ENCODE measurements around the gene CHRM2.

The CHRM2 gene

GRCh38 chr7:137009404-137009803 is 141.0 kb downstream of the CHRM2 start:
- Histone ChIP-seq H3K4me3 (no peak overlapping the region), H3K27me3 (no peaks in the 10 kb centered on the region), H3K4me1 (no peaks in the 10 kb centered on the region), H3K9ac (no peak overlapping the region), H3K9me3 (no peaks in the 10 kb centered on the region), H4K20me1 (no peaks in the 10 kb centered on the region), H3K4me2 (no peak overlapping the region), H3K36me3 (no peaks in the 10 kb centered on the region), H3K27ac (no peak overlapping the region)
- TF ChIP-seq Cebpa-rat (IDR thresholded peaks at IDR 0.05), result no peak

GRCh38 chr7:137015015-137015414 is 146.6 kb downstream of the CHRM2 start:
- no peak overlapping the region for H3K9ac ChIP-seq
- H4K20me1 ChIP-seq, result no peaks in the 10 kb centered on the region
- H3K36me3 ChIP-seq, result no peaks in the 10 kb centered on the region
- H3K27me3 ChIP-seq, result no peaks in the 10 kb centered on the region
- no peaks in the 10 kb centered on the region for H3K9me3 ChIP-seq
- no peak overlapping the region for H3K4me2 ChIP-seq
- TF ChIP-seq Cebpa-rat (IDR thresholded peaks at IDR 0.05), result no peak
- H3K27ac ChIP-seq, result no peak overlapping the region
- no peak overlapping the region for H3K4me3 ChIP-seq
- H3K4me1 ChIP-seq, result no peaks in the 10 kb centered on the region

GRCh38 chr7:137017221-137017620 is 148.8 kb downstream of the CHRM2 start:
- no peaks in the 10 kb centered on the region for H3K27me3 ChIP-seq
- no peak overlapping the region for H3K9ac ChIP-seq
- H3K36me3 ChIP-seq, result no peaks in the 10 kb centered on the region
- no peak overlapping the region for H3K4me3 ChIP-seq
- no peak overlapping the region for H3K27ac ChIP-seq
- no peaks in the 10 kb centered on the region for H3K4me1 ChIP-seq
- no peak for TF ChIP-seq Cebpa-rat (IDR thresholded peaks at IDR 0.05)
- H3K4me2 ChIP-seq, result no peak overlapping the region
- no peaks in the 10 kb centered on the region for H4K20me1 ChIP-seq
- H3K9me3 ChIP-seq, result no peaks in the 10 kb centered on the region

GRCh38 chr7:137018468-137018867 is 150.0 kb downstream of the CHRM2 start:
- H3K4me2 ChIP-seq, result no peak overlapping the region
- no peak overlapping the region for H3K27ac ChIP-seq
- H3K9ac ChIP-seq, result no peak overlapping the region
- no peaks in the 10 kb centered on the region for H3K36me3 ChIP-seq
- H3K9me3 ChIP-seq, result no peaks in the 10 kb centered on the region
- TF ChIP-seq Cebpa-rat (IDR thresholded peaks at IDR 0.05), result no peak
- H3K4me3 ChIP-seq, result no peak overlapping the region
- no peaks in the 10 kb centered on the region for H3K27me3 ChIP-seq
- no peaks in the 10 kb centered on the region for H3K4me1 ChIP-seq
- no peaks in the 10 kb centered on the region for H4K20me1 ChIP-seq

GRCh38 chr7:137020351-137020750 is 151.9 kb downstream of the CHRM2 start:
- no peaks in the 10 kb centered on the region for H3K4me1 ChIP-seq
- H3K9me3 ChIP-seq, result no peaks in the 10 kb centered on the region
- TF ChIP-seq Cebpa-rat (IDR thresholded peaks at IDR 0.05), result no peak

GRCh38 chr7:137025469-137026175 is 157.2 kb downstream of the CHRM2 start:
- Histone ChIP-seq H3K9me3 (no peaks in the 10 kb centered on the region), H3K9ac (no peak overlapping the region), H3K4me3 (no peak overlapping the region), H3K36me3 (no peaks in the 10 kb centered on the region), H3K4me2 (no peak overlapping the region), H3K4me1 (no peaks in the 10 kb centered on the region), H3K27me3 (no peaks in the 10 kb centered on the region), H3K27ac (no peak overlapping the region), H4K20me1 (no peaks in the 10 kb centered on the region)
- no peak for TF ChIP-seq Cebpa-rat (IDR thresholded peaks at IDR 0.05)

More at GRCh38 chr7:137020351-137020750, 151.9 kb downstream of the CHRM2 start:
- H4K20me1 ChIP-seq, result no peaks in the 10 kb centered on the region
- H3K9ac ChIP-seq, result no peak overlapping the region
- H3K36me3 ChIP-seq, result no peaks in the 10 kb centered on the region
- no peak overlapping the region for H3K27ac ChIP-seq
- H3K4me2 ChIP-seq, result no peak overlapping the region
- no peak overlapping the region for H3K4me3 ChIP-seq
- no peaks in the 10 kb centered on the region for H3K27me3 ChIP-seq

- Histone ChIP-seq H3K4me3 (no peak overlapping the region), H3K9ac (no peak overlapping the region), H3K9me3 (no peaks in the 10 kb centered on the region), H3K27me3 (no peaks in the 10 kb centered on the region), H3K27ac (no peak overlapping the region), H3K4me2 (no peak overlapping the region), H4K20me1 (no peaks in the 10 kb centered on the region), H3K4me1 (no peaks in the 10 kb centered on the region), H3K36me3 (no peaks in the 10 kb centered on the region)
- no peak for TF ChIP-seq Cebpa-rat (IDR thresholded peaks at IDR 0.05)
These were observed 157.7 kb downstream of the CHRM2 start for GRCh38 chr7:137026176-137026500.

GRCh38 chr7:137032436-137032835 is 164.0 kb downstream of the CHRM2 start:
- H3K36me3 ChIP-seq, result no peaks in the 10 kb centered on the region
- no peaks in the 10 kb centered on the region for H3K9me3 ChIP-seq
- H3K27me3 ChIP-seq, result no peaks in the 10 kb centered on the region
- no peak overlapping the region for H3K9ac ChIP-seq
- no peak overlapping the region for H3K27ac ChIP-seq
- no peak overlapping the region for H3K4me2 ChIP-seq
- TF ChIP-seq Cebpa-rat (IDR thresholded peaks at IDR 0.05), result no peak
- no peak overlapping the region for H3K4me3 ChIP-seq
- H3K4me1 ChIP-seq, result no peaks in the 10 kb centered on the region
- no peaks in the 10 kb centered on the region for H4K20me1 ChIP-seq

- no peak overlapping the region for H3K4me2 ChIP-seq
- H4K20me1 ChIP-seq, result no peaks in the 10 kb centered on the region
- no peak overlapping the region for H3K27ac ChIP-seq
- no peaks in the 10 kb centered on the region for H3K27me3 ChIP-seq
- H3K36me3 ChIP-seq, result no peaks in the 10 kb centered on the region
- H3K4me3 ChIP-seq, result no peak overlapping the region
- H3K9ac ChIP-seq, result no peak overlapping the region
- TF ChIP-seq Cebpa-rat (IDR thresholded peaks at IDR 0.05), result no peak
- H3K4me1 ChIP-seq, result no peaks in the 10 kb centered on the region
- H3K9me3 ChIP-seq, result no peaks in the 10 kb centered on the region
These were observed 168.3 kb downstream of the CHRM2 start for GRCh38 chr7:137036768-137037167.

GRCh38 chr7:137038706-137039105 is 170.3 kb downstream of the CHRM2 start:
- no peaks in the 10 kb centered on the region for H4K20me1 ChIP-seq
- no peak overlapping the region for H3K27ac ChIP-seq
- H3K36me3 ChIP-seq, result no peaks in the 10 kb centered on the region
- no peaks in the 10 kb centered on the region for H3K9me3 ChIP-seq
- no peak overlapping the region for H3K9ac ChIP-seq
- no peak overlapping the region for H3K4me3 ChIP-seq
- TF ChIP-seq Cebpa-rat (IDR thresholded peaks at IDR 0.05), result no peak
- no peaks in the 10 kb centered on the region for H3K4me1 ChIP-seq
- no peak overlapping the region for H3K4me2 ChIP-seq
- H3K27me3 ChIP-seq, result no peaks in the 10 kb centered on the region

GRCh38 chr7:137040745-137041144 is 172.3 kb downstream of the CHRM2 start:
- H3K4me2 ChIP-seq, result no peak overlapping the region
- TF ChIP-seq Cebpa-rat (IDR thresholded peaks at IDR 0.05), result no peak
- H3K36me3 ChIP-seq, result no peaks in the 10 kb centered on the region
- no peaks in the 10 kb centered on the region for H3K27me3 ChIP-seq
- H4K20me1 ChIP-seq, result no peaks in the 10 kb centered on the region
- no peak overlapping the region for H3K27ac ChIP-seq
- no peaks in the 10 kb centered on the region for H3K4me1 ChIP-seq
- no peak overlapping the region for H3K4me3 ChIP-seq
- H3K9ac ChIP-seq, result no peak overlapping the region
- H3K9me3 ChIP-seq, result no peaks in the 10 kb centered on the region

Measured in BLaER1 (cell line).